Measurements from ENCODE around the gene PELI2. TPM values are rescaled to one million over a fixed set of nuclear protein-coding genes. Genes with fewer than 3 reads are reported as not detected.

Gene PELI2
- total RNA-seq, 1 donor from 2014 or later, result 8.7 TPM

DNA sequence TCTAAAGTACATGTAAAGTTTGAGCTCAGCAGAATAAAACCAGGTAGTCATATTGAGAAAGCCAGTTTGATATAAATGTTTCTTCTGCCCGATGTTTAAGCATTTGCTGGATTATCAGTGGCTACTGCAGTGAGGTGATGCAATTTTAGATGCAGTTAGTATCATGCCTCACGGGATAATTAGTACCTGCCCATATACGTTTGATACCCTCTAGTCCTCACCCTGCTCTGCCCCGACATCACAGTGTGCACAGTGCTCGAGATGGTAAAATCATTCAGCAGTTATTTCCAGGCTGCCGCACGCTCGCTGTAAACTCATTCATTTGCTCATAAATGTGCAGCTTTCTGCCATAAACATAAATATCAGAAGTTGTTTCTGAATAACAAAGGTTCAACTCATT is 152.7 kb downstream of the PELI2 start:
- DNase-seq (ENCODE audit: low spot score), result no peak
- TF ChIP-seq, protein P1, sequence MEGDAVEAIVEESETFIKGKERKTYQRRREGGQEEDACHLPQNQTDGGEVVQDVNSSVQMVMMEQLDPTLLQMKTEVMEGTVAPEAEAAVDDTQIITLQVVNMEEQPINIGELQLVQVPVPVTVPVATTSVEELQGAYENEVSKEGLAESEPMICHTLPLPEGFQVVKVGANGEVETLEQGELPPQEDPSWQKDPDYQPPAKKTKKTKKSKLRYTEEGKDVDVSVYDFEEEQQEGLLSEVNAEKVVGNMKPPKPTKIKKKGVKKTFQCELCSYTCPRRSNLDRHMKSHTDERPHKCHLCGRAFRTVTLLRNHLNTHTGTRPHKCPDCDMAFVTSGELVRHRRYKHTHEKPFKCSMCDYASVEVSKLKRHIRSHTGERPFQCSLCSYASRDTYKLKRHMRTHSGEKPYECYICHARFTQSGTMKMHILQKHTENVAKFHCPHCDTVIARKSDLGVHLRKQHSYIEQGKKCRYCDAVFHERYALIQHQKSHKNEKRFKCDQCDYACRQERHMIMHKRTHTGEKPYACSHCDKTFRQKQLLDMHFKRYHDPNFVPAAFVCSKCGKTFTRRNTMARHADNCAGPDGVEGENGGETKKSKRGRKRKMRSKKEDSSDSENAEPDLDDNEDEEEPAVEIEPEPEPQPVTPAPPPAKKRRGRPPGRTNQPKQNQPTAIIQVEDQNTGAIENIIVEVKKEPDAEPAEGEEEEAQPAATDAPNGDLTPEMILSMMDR (IDR thresholded peaks at IDR 0.05), result no peak
- Mint-ChIP-seq H3K4me3 (ENCODE audit: unreplicated experiment) (no peak overlapping the region), H3K4me1 (ENCODE audit: low read depth) (peaks cover 44% of the 10 kb centered on the region), H3K27ac (ENCODE audit: unreplicated experiment) (no peak overlapping the region), H3K27me3 (ENCODE audit: low read depth) (no peaks in the 10 kb centered on the region), H3K36me3 (ENCODE audit: low read depth) (no peaks in the 10 kb centered on the region), H3K9me3 (ENCODE audit: low read depth) (no peaks in the 10 kb centered on the region)

DNA sequence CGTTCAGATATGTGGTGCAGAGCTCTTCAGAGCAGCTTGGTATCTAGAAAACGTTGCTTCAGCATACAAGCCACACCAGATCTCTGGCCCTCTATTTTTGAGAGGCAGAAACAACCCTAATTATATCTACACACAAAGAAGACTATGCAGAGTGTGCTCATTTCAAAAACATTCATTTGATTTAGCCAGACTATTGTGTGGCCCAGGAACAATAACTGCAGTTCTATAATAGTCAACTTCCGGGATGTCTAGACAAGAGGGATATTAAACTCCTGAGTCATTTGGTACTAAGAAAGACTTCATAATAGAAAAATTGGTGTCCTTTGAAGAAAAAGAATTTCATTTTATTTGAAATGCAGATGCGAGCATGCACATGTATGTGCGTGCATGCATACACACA is 153.8 kb downstream of the PELI2 start:
- Mint-ChIP-seq H3K9me3 (ENCODE audit: low read depth) (no peaks in the 10 kb centered on the region), H3K27me3 (ENCODE audit: low read depth) (no peaks in the 10 kb centered on the region), H3K4me1 (ENCODE audit: low read depth) (peaks cover 44% of the 10 kb centered on the region), H3K27ac (ENCODE audit: unreplicated experiment) (peak overlapping the region; percentile 80), H3K4me3 (ENCODE audit: unreplicated experiment) (no peak overlapping the region), H3K36me3 (ENCODE audit: low read depth) (no peaks in the 10 kb centered on the region)
- no peak for DNase-seq (ENCODE audit: low spot score)
- TF ChIP-seq, protein P1 (IDR thresholded peaks at IDR 0.05), result no peak

- H3K36me3 Mint-ChIP-seq (ENCODE audit: low read depth), result no peaks in the 10 kb centered on the region
- DNase-seq (ENCODE audit: low spot score), result no peak
- no peak overlapping the region for H3K4me3 Mint-ChIP-seq (ENCODE audit: unreplicated experiment)
- peak overlapping the region; percentile 54 for H3K27ac Mint-ChIP-seq (ENCODE audit: unreplicated experiment)
- TF ChIP-seq, protein P1 (IDR thresholded peaks at IDR 0.05), result no peak
- no peaks in the 10 kb centered on the region for H3K27me3 Mint-ChIP-seq (ENCODE audit: low read depth)
- peaks cover 41% of the 10 kb centered on the region for H3K4me1 Mint-ChIP-seq (ENCODE audit: low read depth)
- no peaks in the 10 kb centered on the region for H3K9me3 Mint-ChIP-seq (ENCODE audit: low read depth)
Measured at GRCh38 chr14:56273155-56273554, 154.9 kb downstream of the PELI2 start.

GRCh38 chr14:56273951-56274350 is 155.7 kb downstream of the PELI2 start:
- TF ChIP-seq, protein P1 (IDR thresholded peaks at IDR 0.05), result no peak
- Mint-ChIP-seq H3K27ac (ENCODE audit: unreplicated experiment) (peak overlapping the region; percentile 81), H3K27me3 (ENCODE audit: low read depth) (no peaks in the 10 kb centered on the region), H3K9me3 (ENCODE audit: low read depth) (no peaks in the 10 kb centered on the region), H3K4me1 (ENCODE audit: low read depth) (peaks cover 36% of the 10 kb centered on the region), H3K4me3 (ENCODE audit: unreplicated experiment) (no peak overlapping the region), H3K36me3 (ENCODE audit: low read depth) (no peaks in the 10 kb centered on the region)
- DNase-seq (ENCODE audit: low spot score), result no peak

DNA sequence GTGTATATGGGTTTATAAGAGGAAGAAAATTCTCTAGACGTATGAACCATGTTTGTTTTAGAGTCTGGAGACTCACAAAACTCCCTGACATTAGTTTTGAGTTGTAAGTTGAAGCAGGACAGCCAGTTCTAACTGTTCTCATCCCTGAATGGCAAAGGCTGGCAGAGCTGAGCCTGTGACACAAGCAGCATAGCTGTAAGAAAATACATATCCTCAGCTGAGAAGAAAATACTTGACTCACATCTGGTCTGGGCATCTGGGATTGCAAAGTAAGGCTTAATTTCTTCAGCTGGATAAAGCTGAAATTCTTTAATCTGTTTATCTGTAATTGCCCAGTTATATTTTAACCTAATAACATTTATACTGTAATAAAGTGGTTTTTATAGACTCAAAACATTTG is 156.3 kb downstream of the PELI2 start:
- Mint-ChIP-seq H3K9me3 (ENCODE audit: low read depth) (no peaks in the 10 kb centered on the region), H3K27me3 (ENCODE audit: low read depth) (no peaks in the 10 kb centered on the region), H3K4me1 (ENCODE audit: low read depth) (peaks cover 36% of the 10 kb centered on the region), H3K4me3 (ENCODE audit: unreplicated experiment) (no peak overlapping the region), H3K27ac (ENCODE audit: unreplicated experiment) (peak overlapping the region; percentile 86), H3K36me3 (ENCODE audit: low read depth) (no peaks in the 10 kb centered on the region)
- no peak for DNase-seq (ENCODE audit: low spot score)
- TF ChIP-seq, protein P1 (IDR thresholded peaks at IDR 0.05), result no peak

Data from chondrocyte (in vitro differentiated cells).